Measurements from ENCODE around the gene FSTL1. TPM values are rescaled to one million over a fixed set of nuclear protein-coding genes. Genes with fewer than 3 reads are reported as not detected.

The FSTL1 gene
- total RNA-seq, 1 donor: 2.6 TPM

- Histone ChIP-seq H3K9me3 (ENCODE audit: low read depth, low read length) (no peaks in the 10 kb centered on the region), H3K27me3 (ENCODE audit: insufficient read depth, low read length) (no peaks in the 10 kb centered on the region)
These were observed 13.2 kb downstream of the FSTL1 start for GRCh38 chr3:120437559-120437958.

DNA sequence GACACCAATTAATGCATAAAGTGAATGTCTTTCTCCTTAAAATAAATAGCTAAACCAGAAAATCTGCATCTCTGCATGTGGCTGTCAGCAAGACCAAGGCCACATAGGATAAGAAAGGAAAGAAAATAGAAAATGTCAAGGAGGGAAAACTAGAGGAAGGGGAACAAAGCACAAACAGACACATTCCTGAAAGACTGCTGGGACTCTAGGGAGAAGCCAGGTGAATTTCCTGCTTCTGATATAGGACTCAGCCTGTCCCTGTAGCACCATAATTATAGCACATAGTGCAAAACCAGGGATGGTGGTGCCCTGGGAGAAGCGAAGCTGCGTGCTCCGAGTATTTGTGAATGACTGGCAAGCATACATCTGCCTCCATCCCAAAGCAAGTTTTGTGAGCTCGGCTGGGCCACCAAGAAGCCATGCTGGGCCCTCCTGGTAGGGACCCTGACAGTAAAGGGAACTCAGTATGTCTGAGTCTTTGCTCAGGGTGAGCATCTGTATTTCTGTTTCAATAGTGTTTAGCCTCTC lies 14.2 kb downstream of the FSTL1 start:
- Histone ChIP-seq H3K4me3 (ENCODE audit: low read length) (no peak overlapping the region), H3K9me3 (ENCODE audit: low read depth, low read length) (no peaks in the 10 kb centered on the region), H3K27me3 (ENCODE audit: insufficient read depth, low read length) (no peaks in the 10 kb centered on the region), H3K4me1 (ENCODE audit: insufficient read depth, low read length) (no peaks in the 10 kb centered on the region)

More at GRCh38 chr3:120437559-120437958, 13.2 kb downstream of the FSTL1 start:
- H3K4me1 ChIP-seq (ENCODE audit: insufficient read depth, low read length): no peaks in the 10 kb centered on the region
- no peak overlapping the region for H3K4me3 ChIP-seq (ENCODE audit: low read length)

- no peaks in the 10 kb centered on the region for H3K4me1 ChIP-seq (ENCODE audit: insufficient read depth, low read length)
- H3K27me3 ChIP-seq (ENCODE audit: insufficient read depth, low read length): no peaks in the 10 kb centered on the region
- H3K9me3 ChIP-seq (ENCODE audit: low read depth, low read length): no peaks in the 10 kb centered on the region
- H3K4me3 ChIP-seq (ENCODE audit: low read length): no peak overlapping the region
These were observed 15.2 kb downstream of the FSTL1 start for GRCh38 chr3:120435621-120436020.

GRCh38 chr3:120433662-120434331 lies 17.0 kb downstream of the FSTL1 start:
- no peaks in the 10 kb centered on the region for H3K27me3 ChIP-seq (ENCODE audit: insufficient read depth, low read length)
- H3K4me1 ChIP-seq (ENCODE audit: insufficient read depth, low read length): no peaks in the 10 kb centered on the region
- no peaks in the 10 kb centered on the region for H3K9me3 ChIP-seq (ENCODE audit: low read depth, low read length)
- no peak overlapping the region for H3K4me3 ChIP-seq (ENCODE audit: low read length)

DNA sequence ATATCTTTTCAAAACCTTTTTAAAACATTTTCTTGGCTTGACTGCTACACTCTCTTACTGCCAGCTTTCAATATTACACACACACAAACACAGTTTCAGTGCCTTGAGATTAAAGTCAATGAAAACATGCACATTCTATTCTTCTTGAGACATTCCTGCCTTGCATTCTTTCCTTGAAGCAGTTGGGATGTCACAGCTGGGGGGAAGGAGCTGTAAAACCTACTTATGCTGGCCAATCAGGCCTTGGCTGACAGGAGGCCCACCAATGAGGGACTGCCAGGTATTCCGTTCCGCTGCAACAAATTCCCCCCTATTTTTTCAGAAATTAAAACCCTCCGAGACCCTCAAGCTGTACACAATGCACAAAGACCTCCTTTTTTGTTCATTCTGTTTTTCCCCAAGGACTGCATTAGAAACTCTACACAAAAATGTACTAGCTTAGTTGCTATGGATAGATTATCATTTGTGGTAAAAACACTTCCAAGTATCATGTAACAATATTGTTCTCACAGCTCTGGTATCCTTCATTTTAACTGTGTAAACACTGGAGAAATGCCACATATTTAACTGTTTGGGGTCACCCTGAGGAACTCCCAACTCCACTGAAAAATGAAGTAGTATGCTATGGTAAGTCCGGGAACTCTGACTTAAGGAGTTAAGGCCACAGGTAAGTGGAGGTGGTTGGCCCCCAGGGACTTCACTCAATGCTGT lies 18.5 kb downstream of the FSTL1 start:
- H3K9me3 ChIP-seq (ENCODE audit: low read depth, low read length): no peaks in the 10 kb centered on the region
- H3K4me3 ChIP-seq (ENCODE audit: low read length): no peak overlapping the region
- H3K4me1 ChIP-seq (ENCODE audit: insufficient read depth, low read length): no peaks in the 10 kb centered on the region
- H3K27me3 ChIP-seq (ENCODE audit: insufficient read depth, low read length): no peaks in the 10 kb centered on the region

- no peaks in the 10 kb centered on the region for H3K4me1 ChIP-seq (ENCODE audit: insufficient read depth, low read length)
These were observed 20.9 kb downstream of the FSTL1 start for GRCh38 chr3:120429921-120430361.

GRCh38 chr3:120428924-120429323 lies 21.9 kb downstream of the FSTL1 start:
- Histone ChIP-seq H3K9me3 (ENCODE audit: low read depth, low read length) (no peaks in the 10 kb centered on the region), H3K27me3 (ENCODE audit: insufficient read depth, low read length) (no peaks in the 10 kb centered on the region), H3K4me1 (ENCODE audit: insufficient read depth, low read length) (no peaks in the 10 kb centered on the region), H3K4me3 (ENCODE audit: low read length) (no peak overlapping the region)

More at GRCh38 chr3:120429921-120430361, 20.9 kb downstream of the FSTL1 start:
- Histone ChIP-seq H3K27me3 (ENCODE audit: insufficient read depth, low read length) (no peaks in the 10 kb centered on the region), H3K4me3 (ENCODE audit: low read length) (no peak overlapping the region), H3K9me3 (ENCODE audit: low read depth, low read length) (no peaks in the 10 kb centered on the region)

DNA sequence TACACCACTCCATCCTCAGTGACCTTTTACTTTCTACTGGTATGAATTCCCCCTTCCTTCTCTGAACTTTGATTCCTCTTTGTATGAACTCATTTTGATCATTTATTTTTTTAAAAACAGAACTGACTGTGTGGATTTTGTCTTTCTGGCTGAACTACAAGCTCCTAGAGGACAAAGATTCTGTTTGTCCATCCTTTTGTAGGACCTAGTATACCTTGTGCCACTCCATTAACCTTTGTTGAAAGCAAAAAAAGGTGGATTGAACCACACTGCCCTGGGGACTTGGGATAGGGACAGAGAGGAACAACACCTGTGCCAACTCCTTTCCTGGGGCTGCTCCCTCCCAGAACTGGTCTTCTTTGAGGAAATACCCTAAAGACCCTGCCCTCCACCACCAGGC lies 23.6 kb downstream of the FSTL1 start:
- no peaks in the 10 kb centered on the region for H3K27me3 ChIP-seq (ENCODE audit: insufficient read depth, low read length)
- no peaks in the 10 kb centered on the region for H3K9me3 ChIP-seq (ENCODE audit: low read depth, low read length)
- H3K4me1 ChIP-seq (ENCODE audit: insufficient read depth, low read length): no peaks in the 10 kb centered on the region
- H3K4me3 ChIP-seq (ENCODE audit: low read length): no peak overlapping the region

- Histone ChIP-seq H3K27me3 (ENCODE audit: insufficient read depth, low read length) (no peaks in the 10 kb centered on the region), H3K4me3 (ENCODE audit: low read length) (no peak overlapping the region), H3K4me1 (ENCODE audit: insufficient read depth, low read length) (no peaks in the 10 kb centered on the region), H3K9me3 (ENCODE audit: low read depth, low read length) (no peaks in the 10 kb centered on the region)
These were observed 25.1 kb downstream of the FSTL1 start for GRCh38 chr3:120425572-120426250.

- no peak overlapping the region for H3K4me3 ChIP-seq (ENCODE audit: low read length)
- H3K9me3 ChIP-seq (ENCODE audit: low read depth, low read length): no peaks in the 10 kb centered on the region
- H3K27me3 ChIP-seq (ENCODE audit: insufficient read depth, low read length): no peaks in the 10 kb centered on the region
- no peaks in the 10 kb centered on the region for H3K4me1 ChIP-seq (ENCODE audit: insufficient read depth, low read length)
These were observed 25.7 kb downstream of the FSTL1 start for GRCh38 chr3:120424976-120425570.

DNA sequence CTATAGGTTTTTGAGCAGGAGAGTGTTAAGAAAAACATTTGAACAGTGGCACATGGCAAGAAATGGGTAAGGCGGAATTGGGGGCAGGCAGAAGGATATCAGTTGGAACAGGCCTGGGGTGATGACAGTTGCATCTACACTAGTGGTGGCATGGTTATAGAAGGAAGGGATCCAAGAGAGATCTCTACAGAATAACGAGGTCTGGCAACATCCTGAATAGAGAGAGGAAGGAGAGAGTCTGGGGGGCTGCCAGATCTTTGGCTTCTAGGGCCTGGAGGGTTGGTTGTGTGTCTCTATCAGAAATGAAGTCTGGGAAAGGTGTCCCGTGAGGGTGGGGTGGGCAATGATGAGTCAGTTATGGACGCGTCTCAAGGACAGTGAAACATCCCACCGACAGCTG lies 26.3 kb downstream of the FSTL1 start:
- Histone ChIP-seq H3K27me3 (ENCODE audit: insufficient read depth, low read length) (no peaks in the 10 kb centered on the region), H3K4me3 (ENCODE audit: low read length) (no peak overlapping the region), H3K9me3 (ENCODE audit: low read depth, low read length) (no peaks in the 10 kb centered on the region), H3K4me1 (ENCODE audit: insufficient read depth, low read length) (no peaks in the 10 kb centered on the region)

DNA sequence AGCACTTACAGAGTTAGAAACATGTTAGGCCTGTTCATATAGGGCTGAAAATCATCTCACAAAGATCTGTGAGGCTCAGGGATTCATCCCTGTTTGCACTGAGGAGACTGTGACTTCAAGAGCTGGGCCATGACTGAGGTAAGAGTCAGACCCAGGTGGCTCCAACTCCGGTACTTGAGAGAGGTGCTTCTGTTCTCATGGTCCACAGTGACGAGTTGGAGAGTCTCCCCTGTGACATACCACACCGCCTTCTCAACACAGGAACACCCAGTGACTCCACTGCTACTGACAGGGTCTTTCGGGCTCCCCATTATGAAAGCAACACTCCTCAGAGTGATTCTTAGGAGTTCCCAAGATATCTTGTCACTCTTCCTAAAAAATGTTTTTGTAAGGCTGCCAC lies 27.4 kb downstream of the FSTL1 start:
- H3K4me1 ChIP-seq (ENCODE audit: insufficient read depth, low read length): peaks cover 4% of the 10 kb centered on the region
- no peaks in the 10 kb centered on the region for H3K9me3 ChIP-seq (ENCODE audit: low read depth, low read length)
- H3K27me3 ChIP-seq (ENCODE audit: insufficient read depth, low read length): no peaks in the 10 kb centered on the region
- H3K4me3 ChIP-seq (ENCODE audit: low read length): no peak overlapping the region

DNA sequence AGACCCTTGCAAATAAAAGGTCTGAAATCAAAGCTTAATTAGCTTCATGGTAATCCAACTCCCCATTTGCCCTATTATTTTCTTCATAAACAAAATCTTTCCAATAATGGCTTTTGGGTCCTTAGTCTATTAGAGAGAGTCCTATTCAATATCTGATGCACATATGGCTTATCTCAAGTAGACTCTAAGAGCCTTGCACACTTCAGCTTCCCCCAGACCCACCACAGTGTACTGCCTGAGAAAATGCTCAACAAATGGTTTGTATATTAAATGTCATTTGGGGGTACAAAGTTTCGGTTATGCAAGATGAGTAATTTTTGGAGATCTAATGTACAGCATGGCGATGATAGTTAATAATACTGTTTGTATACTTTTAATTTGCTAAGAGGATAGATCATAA lies 28.9 kb downstream of the FSTL1 start:
- peaks cover 12% of the 10 kb centered on the region for H3K4me1 ChIP-seq (ENCODE audit: insufficient read depth, low read length)
- no peaks in the 10 kb centered on the region for H3K9me3 ChIP-seq (ENCODE audit: low read depth, low read length)
- no peak overlapping the region for H3K4me3 ChIP-seq (ENCODE audit: low read length)
- no peaks in the 10 kb centered on the region for H3K27me3 ChIP-seq (ENCODE audit: insufficient read depth, low read length)

DNA sequence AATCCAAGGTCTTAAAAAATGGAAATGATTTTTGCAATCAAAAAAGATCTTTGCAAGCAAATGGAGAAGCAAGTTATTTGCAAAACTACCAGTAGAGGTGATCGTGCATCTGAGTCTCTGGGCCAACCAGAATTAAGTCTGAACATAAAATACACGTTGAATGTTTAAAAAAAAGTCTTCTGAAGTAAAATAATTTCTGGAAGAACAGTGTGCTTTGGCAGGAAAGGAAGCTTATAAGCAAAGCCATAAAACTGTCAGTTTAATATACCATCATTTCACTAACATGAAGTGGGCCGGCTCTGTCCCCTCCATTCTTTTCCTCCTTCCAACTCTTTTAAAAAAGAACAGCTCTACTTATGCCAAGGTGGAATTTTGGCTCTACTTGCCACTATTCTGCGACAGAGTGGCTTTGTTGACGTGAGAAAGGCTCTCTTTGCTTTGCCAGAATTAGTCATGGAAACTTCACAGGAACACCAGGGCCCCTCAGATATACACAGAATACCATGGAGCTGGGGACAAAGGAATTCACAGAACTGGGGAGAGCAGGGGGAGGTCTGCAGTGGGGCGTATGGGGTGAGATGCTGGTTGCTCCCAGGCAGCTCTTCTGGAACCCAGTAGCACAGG lies 29.8 kb downstream of the FSTL1 start:
- H3K9me3 ChIP-seq (ENCODE audit: low read depth, low read length): no peaks in the 10 kb centered on the region
- no peak overlapping the region for H3K4me3 ChIP-seq (ENCODE audit: low read length)
- H3K27me3 ChIP-seq (ENCODE audit: insufficient read depth, low read length): no peaks in the 10 kb centered on the region
- peaks cover 13% of the 10 kb centered on the region for H3K4me1 ChIP-seq (ENCODE audit: insufficient read depth, low read length)
